Hindlimb muscle (tissue), 1 donor: ENCODE data around the gene MLXIP. TPM values are rescaled to one million over a fixed set of nuclear protein-coding genes. Genes with fewer than 3 reads are reported as not detected.

Source experiments
- DNase-seq: peaks from one replicate; pipeline ENCODE4 v3.0.0-alpha.2; 2013
- polyA plus RNA-seq: library from polyadenylated mRNA; unstranded; fragments of 120-200 nt; gene quantifications from one replicate; pipeline ENCODE4 v1.2.1, GENCODE V29; 2013; ENCODE audit not compliant: insufficient read length

MLXIP gene
- polyA plus RNA-seq, 1 donor: 36.7 TPM

DNA sequence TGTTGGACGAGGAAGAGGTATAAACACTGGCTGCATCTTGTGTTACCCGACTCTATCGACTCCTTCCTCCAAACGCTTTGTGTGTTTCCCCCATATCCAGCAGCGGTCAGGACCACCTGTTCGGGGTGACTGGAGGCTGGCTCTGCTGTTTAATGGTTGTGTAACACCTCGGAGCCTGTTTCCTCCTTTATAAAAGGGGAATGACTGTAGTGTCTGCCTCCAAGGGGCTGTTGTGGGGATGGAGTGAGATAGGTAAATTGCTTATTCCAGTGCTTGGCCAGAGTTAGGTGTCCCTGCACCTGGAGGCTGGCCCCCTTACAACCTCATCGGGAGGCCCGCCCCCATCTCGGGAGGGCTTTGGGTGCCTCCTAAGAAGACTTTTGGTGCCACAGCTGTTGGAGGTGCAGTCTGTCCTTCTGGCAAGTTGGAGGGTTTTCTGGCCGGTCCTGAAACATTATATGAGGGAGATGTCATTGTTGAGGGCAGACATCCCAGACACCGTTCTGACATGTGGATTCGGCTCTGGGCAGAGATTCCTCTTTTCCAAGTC, 1.1 kb downstream of the MLXIP start:
- DNase-seq: no peak

DNA sequence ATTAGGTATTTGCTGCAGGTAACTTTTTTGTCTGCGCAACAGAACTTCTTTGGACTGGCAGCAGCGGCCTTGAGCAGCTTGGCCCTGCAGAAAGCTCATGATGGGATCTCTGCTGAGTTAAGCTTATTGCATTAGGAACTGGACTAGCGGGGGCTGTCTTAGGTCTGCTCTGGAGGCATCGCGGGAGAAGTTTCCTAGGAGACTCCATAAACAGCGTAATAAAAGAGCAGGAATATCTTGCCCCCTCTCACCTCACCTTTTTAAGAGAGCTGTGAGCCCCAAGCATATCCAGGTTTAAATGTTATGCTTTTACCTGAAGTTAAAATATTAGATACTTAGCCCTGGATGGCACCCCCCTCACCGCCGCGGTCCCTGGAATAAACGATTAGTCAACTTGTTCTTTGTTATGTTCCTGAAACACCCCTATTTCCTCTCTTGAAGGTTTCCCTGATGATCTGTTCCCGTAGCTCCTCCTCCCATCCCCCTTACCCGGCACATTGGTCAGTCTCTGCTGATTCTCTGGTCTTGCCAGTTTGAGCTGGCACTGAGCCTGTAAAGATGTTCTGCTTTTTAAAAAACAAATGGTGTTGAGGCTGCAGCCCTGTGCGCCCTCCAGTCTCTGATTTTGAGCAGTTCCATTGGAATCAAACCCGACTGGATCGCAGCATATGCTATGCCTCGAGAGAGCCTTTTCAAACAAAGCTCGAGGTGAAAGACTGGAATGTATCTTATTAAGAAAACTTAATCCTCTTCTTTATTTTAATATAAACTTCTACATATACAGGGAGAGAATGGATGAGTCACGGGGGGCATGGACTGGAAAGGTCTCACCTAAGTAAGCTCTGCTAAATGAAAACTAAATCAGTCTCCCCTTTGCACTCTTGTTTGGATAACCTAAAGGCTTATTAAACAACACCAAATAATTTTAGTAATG, 1.9 kb downstream of the MLXIP start:
- DNase-seq: no peak

DNA sequence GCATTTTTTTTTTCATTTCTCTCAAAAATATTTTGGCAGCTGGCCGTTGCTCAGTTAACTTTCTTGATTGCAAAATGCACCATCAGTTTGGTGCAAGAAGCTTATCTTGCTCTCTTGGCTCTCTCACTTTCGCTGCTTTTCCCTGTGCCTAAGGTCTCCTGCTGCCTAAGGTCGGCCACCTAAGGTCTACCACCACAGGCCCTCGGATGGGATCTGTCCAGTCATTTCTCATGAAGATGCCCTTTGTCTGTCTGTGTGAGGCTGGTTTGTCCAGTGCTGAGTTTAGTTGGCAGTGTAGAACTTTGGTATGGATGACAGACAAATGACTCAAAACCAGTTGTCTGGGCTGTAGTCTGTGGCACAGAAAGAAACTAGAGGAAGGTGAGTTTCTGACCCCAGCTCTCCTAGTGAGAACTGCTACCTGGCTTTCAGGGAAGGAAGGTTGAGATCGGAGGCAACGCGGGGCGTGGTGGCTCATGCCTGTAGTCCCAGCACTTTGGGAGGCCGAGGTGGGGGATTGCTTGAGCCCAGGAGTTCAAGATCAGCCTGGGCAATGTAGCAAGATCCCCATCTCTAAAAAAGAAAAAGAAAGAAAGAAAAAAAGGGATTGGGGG, 2.6 kb downstream of the MLXIP start:
- DNase-seq: no peak

DNA sequence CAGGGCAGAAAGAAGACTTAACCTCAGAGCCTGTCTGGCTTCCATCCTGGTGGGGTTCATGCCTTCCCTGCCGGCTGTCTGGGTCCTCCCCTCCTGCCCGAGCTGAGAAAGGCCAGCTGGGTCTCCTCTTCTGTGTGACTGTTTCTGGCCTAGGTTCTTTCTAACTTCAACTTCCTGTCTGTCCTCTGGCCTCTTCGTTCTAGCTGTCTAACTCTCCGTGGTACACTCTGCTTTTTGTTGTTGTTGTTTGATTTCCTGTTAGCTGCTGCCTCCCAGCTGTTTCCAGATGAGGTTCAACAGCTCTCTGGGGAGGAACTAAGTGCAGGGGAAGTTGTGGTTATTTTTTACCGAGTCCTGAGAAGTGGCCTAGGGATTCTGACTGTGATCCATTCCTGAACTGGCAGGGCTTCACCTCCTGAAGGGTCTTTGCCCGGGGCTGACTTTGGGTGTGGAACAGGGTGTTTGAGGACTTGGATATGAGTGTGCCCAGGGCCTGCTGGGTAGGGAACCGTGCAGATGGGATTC, 3.2 kb downstream of the MLXIP start:
- peak; percentile 72 for DNase-seq

DNA sequence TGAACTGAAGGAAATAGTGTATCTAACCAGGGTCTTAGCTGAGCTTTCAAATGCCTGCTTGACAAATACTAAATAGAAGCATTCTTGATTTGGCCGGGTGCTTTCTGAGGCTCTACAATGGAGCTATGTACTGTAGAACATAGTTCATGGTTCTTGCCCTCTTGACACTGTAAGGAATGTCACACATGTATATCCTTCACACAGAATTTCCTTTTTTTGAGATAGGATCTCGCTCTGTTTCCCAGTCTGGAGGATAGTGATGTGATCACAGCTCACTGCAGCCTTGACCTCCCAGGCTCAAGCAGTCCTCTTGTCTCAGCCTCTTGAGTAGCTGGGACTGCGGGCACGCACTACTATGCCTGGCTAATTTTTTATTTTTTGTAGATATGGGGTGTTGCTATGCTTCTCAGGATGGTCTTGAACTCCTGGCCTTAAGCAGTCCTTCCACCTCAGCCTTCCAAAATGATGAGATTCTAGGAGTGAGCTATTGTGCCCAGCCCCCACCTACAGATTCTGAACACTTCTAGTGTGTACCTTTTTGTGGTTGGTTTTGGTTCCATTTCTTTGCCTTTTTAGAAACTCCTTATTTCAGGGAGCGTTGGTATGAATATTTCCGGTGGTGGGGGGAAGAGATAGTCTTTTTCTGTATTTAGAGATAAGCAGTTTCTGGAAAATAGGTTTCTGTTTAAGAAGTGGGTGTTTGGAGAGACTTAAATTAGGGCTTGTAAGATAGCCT, 4.2 kb downstream of the MLXIP start:
- DNase-seq: no peak

DNA sequence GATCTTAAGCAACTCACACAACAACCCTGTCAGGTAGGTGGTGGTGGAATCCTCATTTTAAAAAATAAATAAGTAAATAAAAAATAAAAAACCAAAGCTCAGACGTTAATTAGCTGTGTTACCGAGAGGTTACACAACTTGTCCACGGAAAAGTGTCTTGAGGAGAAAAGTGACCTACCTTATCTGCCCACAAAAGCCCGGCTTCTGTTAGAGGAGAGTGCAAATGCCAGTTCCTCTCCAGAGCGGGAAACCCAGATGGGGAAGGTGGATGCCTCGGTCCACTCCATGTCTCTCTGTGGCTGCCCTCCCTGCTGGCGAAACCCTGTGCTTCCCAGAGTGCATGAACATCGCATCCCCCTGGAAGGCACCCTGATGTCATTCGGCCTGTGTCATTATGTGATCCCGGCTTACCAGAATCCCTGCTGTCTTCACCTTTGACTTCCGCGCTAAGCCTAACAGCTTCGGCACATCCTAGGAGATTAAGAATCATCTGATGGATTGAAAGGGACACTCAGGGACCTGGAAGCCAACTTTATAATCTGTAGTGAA, 6.4 kb downstream of the MLXIP start:
- no peak for DNase-seq

DNA sequence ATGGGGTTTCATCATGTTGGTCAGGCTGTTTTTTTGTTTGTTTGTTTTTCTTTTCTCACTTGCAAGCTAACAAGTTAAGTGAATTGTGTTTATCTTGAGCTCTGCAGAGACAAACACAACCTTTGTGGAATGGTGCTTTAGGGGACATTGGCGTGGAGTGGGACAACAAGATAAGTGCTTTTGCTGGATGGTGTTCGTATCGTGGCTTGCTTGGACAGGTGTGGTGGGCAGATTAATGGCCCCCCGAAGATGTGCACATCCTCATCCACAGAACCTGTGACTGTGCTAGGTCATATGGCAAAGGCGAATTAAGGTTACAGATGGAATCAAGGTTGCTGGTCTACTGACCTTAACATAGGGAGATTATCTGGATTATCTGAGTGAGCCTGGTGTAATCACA, 7.0 kb downstream of the MLXIP start:
- DNase-seq: no peak

DNA sequence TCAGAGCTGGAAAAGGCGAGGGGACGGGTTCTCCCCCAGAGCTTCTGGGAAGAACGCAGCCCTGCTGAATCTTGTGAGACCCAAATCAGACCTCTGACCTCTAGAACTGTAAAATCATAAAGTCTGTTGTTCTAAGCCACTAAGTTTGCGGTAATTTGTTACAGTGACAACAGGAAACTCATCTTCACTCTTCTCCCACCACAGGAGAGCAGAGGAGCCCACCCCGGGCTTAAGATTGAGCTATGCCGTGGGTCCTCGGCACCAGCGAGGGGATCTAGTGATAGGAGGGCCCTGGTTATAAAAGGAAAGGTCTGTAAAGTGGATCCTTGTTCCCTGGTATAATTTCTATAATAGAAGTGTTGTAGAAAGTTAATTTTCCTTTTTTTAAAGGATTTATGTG, 7.6 kb downstream of the MLXIP start:
- no peak for DNase-seq

DNA sequence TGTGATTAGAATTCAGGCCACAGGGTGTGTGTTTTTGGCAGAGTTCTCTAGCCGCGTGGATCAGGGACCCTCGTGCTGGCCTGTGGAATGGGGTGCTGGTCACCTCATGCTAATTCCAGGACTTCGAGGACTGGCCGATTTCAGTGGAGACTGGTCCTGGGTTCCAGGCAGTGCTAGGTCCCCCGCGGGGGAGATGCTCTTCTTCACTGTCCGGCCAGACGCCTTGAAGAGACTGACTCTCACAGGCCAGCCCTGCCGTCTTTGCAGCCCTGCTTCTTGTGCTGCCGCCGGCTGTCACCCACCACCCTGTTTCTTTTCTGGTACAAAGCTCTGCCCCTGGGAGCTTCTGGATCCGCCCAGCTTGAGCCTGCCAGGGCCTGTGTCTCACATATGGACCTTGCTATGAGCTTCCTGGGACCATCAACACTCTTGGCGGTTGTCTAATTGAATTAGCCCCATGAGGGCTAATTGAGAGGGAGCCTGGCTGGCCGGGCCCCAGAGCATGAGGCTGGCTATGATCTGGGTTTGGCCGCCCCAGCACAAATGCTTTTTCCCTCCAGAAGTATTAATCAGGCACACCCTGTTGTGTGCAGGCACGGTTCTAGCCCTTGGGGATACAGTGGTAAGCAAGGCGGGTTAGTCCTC, 8.2 kb downstream of the MLXIP start:
- no peak for DNase-seq

DNA sequence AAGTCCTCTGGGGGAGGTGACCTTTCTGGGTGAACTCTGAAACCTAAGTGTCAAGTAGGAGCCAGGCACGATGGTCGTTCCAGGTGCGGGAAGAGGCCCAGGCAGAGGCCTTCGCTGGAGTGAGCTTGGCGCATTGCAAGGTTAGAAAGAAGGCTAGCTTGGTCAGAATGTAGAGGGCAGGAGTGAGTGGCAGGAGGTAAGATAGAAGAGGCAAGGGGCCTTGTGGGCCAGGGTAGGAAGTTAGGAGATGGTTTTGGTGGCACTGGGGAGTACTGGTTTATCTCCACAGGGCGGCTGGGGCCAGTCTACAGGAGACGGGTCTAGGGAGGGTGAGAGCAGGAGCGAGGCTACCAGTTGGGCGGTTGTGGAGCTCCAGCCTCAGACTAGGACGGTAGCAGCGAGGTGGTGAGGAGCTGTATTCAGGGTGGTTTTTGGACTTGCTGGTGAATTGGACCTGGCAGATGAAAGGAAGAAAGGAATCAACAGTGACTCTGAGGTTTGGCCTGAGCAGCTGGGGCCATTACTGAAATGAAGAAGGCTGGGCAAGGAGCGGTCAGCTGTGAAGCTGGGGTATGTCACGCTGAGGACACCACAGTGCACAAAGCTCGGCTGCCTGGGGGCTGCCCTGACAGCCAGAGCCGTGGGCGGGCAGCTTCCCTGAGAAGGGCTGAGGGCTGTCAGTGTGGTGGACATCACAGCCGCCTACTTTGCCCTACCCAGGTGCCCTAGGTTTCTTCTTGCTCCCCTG, 9.0 kb downstream of the MLXIP start:
- DNase-seq: no peak

DNA sequence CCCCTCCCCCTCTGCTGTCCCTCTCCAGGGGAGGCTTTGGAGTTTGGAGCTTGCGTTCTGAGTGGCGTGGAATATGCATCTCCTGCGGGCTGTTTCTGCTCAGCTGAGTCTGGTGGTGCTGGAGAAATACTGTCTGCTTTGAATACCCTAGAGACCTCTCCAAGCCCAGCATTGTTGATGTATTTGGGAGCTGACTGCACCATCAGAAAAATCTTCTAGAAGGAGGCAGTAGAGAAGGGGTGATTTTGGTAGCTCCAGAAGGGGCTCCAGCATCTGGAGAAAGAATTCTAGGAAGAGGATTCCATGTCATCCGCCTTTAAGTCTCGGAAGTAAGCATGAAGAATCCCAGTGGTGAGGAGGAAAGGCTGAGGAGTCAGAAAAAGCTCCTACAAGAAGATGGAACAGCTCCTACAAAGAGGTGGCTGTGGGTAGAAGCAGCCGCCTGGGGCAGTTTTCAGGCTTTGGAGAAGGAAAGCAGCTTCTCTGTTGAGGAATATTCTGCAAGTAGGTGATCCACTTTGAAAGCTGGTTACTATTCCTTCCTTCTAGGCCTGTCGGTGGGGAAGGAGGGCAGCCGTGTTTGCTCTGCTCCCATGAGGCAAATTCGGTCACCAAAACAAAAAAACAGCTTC, 9.7 kb downstream of the MLXIP start:
- no peak for DNase-seq

DNA sequence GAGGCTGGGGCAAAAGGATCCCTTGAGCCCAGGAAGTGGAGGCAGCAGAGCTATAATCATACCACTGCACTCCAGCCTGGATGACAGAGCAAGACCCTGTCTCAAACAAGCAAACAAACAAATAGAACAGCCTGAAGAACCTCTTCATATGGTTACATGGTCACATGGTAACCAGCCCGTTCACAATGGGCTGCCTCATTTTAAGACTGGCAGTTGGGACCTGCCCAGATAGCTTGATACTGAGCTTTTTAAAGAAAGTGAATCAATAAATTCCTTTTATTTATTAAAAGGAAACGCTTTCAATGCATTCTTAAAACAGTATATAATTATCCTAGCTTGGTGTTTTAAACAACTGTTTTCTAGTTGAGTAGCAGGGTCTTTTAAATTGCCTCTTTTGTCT, 10.5 kb downstream of the MLXIP start:
- no peak for DNase-seq

DNA sequence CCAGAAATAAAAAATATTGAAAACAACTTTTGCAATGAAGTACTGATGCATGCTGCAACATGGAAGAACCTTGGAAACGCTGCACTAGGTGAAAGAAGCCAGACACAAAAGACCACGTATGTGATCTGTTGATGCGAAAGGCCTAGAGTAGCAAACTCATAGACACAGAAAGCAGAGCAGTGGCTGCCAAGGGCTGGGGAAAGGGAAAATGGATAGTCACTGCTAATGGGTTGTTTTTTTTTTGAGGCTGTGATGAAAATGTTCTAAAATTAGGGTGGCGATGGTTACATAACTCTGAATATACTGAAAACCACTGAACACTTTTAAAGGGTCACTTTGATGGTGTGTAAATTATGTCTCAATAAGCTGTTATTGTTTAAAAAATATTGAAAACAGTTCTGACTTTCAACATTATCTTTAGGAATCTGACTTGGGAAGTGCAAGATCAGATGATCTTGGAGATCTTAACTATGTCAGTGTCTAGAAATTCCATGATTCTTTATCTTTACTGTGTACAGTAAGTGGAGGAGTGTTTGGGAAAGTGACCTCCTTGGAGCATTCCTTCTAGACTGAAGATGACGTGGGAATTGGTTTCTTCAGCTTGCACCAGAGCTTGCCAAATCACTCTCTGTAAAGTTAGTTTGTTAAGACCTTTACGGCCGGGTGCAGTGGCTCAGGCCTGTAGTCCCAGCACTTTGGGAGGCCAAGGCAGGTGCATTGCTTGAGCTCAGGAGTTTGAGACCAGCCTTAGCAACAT, 12.4 kb downstream of the MLXIP start:
- DNase-seq: no peak

DNA sequence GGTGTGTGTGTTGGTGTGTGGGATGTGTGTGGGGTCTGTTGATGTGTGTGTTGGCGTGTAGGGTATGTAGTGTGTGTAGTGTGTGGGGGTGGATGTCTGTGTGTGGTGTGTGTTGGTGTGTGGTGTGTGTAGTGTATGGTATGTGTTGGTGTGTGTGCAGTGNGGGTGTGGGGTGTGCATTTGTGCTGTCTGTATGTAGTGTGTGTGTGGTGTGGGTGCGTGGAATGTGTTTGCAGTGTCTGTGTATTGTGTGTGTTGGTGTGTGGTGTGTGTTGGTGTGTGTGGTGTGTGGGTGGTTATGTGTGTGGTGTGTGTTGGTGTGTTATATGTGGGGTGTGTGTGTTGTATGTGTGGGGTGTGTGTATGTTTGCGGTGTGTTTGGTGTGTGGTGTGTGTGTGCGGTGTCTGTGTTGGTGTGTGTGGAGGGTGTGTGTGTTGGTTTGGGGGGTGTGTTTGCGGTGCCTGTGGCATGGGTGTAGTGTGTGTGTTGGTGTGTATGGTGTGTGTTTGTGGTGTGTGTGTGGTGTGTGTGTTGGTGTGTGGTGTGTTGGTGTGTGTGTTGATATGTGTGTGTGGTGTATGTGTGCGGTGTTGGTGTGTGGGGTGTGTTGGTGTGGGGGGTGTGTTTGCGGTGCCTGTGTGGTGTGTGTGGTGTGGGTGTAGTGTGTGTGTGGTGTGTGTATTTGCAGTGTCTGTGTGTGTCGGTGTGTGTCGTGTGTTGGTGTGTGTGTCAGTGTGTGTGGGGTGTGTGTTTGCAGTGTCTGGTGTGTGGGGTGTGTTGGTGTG, 14.7 kb downstream of the MLXIP start:
- DNase-seq: no peak

DNA sequence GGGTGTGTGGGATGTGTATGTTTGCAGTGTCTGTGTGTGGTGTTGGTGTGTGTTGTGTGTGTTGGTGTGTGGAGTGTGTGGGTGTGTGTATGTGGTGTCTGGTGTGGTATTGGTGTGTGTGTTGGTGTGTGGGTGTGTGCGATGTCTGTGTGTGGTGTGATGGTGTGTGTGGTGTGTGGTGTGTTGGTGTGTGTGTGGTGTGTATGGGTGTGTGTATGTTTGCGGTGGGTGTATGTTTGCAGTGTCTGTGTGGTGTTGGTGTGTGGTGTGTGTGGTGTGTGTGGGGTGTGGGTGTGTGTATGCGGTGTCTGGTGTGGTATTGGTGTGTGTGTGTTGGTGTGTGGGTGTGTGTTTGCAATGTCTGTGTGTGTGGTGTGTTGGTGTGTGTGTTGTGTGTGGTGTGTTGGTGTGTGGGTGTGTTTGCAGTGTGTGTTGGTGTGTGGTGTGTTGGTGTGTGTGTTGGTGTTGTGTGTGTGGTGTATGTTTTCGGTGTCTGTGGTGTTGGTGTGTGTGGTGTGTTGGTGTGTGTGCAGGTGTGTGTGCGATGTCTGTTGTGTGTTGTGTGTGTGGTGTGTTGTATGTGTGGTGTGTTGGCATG, 15.7 kb downstream of the MLXIP start:
- no peak for DNase-seq

DNA sequence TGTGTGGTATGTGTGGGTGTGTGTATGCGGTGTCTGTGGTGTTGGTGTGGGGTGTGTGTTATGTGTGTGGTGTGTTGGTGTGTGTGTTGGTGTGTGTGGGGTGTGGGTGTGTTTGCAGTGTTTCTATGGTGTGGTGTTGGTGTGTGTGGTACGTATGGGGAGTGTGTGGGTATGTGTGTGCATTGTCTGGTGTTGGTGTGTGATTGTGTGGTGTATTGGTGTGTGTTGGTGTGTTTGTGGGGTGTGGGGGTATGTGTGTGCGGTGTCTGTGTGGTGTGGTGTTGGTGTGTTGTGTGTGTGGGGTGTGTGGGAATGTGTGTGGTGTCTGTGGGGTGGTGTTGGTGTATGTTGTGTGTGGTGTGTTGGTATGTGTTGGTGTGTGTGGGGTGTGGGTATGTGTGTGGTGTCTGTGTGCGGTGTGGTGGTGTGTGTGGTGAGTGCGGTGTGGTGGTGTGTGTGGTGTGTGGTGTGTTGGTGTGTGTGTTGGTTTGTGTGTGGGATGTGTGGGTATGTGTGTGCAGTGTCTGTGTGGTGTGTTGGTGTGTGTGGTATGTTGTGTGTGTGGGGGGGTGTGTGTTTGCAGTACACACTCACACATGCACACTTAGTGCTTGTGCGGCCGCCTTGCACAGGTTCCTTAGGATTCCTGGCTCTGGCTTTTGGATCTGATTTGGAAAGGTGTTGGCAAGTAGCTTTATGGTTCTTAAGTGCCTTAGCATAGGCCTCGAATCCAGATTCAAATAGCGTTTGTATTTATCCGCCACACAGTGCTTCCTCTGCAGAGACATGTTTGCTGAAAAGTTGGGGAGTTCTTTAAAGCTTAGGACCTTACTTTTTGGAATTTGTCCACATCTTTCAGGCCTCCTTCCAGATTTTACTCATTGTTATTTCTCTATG, 16.4 kb downstream of the MLXIP start:
- DNase-seq: no peak

DNA sequence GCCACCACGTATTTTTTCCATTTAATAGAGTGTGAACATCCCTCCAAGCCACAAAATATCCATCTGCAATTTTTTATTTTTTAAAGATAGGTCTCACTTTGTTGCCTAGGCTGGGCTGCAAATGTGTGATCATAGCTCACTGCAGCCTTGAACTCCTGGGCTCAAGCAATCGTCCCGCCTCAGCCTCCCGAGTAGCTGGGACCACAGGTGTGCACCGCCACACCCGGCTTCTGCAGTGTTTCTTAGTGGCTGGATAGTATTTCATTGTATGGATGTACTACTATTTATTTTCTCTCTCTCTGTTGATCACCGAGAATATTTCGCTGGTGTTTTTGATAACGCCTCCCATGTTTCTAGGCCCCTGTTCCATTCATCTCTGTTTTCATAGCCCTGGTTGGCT, 17.5 kb downstream of the MLXIP start:
- DNase-seq: no peak
